ENCODE data around the gene MPRIP. TPM values are rescaled to one million over a fixed set of nuclear protein-coding genes. Genes with fewer than 3 reads are reported as not detected.

The MPRIP gene
- total RNA-seq, 4 donors from 2014 or later = 68.7 to 168 (median 99.7) TPM

- no peak for TF ChIP-seq CTCF (IDR thresholded peaks at IDR 0.05; ENCODE audit: low read depth)
Observed at GRCh38 chr17:17191346-17191792, 149.1 kb downstream of the MPRIP start.

GRCh38 chr17:17191961-17192381 is 149.7 kb downstream of the MPRIP start:
- no peak for TF ChIP-seq CTCF (IDR thresholded peaks at IDR 0.05; ENCODE audit: low read depth)

- TF ChIP-seq CTCF (IDR thresholded peaks at IDR 0.05; ENCODE audit: low read depth) = no peak
Observed at GRCh38 chr17:17196776-17197175, 154.5 kb downstream of the MPRIP start.

GRCh38 chr17:17198281-17198680 is 156.0 kb downstream of the MPRIP start:
- TF ChIP-seq CTCF (IDR thresholded peaks at IDR 0.05; ENCODE audit: low read depth) = no peak

GRCh38 chr17:17200311-17200710 is 158.1 kb downstream of the MPRIP start:
- no peak for TF ChIP-seq CTCF (IDR thresholded peaks at IDR 0.05; ENCODE audit: low read depth)

GRCh38 chr17:17200831-17201230 is 158.6 kb downstream of the MPRIP start:
- no peak for TF ChIP-seq CTCF (IDR thresholded peaks at IDR 0.05; ENCODE audit: low read depth)

- TF ChIP-seq CTCF (IDR thresholded peaks at IDR 0.05; ENCODE audit: low read depth) = no peak
Observed at GRCh38 chr17:17201271-17201670, 159.0 kb downstream of the MPRIP start.

Data from subcutaneous adipose tissue (tissue), 4 donors.